SH-SY5Y (cell line): Measurements from ENCODE around the gene SLC22A4.

Source experiments
- GATA2 ChIP-seq: IDR thresholded peaks from 2 replicates; pipeline ENCODE4 v1.6.1; 2011; ENCODE audit warnings: mild to moderate bottlenecking, low read depth, low read length
- GATA3 ChIP-seq: IDR thresholded peaks from 2 replicates; pipeline ENCODE4 v1.6.1; 2011; ENCODE audit warnings: low read depth, mild to moderate bottlenecking, low read length, moderate library complexity

DNA sequence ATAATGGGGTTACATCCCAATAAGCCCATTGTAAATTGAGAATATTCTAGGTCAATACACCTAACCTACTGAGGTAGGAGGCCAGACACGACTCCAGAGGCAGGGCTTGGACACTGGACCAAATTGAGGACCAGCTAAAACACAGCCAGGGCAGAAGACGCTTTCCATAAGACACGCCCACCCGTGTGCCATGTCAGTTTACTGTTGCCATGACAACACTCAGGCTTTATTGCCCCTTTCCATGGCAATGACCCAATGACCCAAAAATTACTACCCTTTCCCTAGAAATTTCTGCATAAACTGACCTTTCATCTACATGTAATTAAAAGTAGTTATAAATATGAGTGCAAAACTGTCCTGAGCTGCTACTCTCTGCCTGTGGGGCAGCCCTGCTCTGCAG, 31.5 kb downstream of the SLC22A4 start:
- TF ChIP-seq GATA2 = no peak
- TF ChIP-seq GATA3 = no peak
